ENCODE measurements around the gene LRMDA. TPM values are rescaled to one million over a fixed set of nuclear protein-coding genes. Genes with fewer than 3 reads are reported as not detected.

LRMDA gene
- total RNA-seq, 2 experiments from 2014 or later, result not detected

DNA sequence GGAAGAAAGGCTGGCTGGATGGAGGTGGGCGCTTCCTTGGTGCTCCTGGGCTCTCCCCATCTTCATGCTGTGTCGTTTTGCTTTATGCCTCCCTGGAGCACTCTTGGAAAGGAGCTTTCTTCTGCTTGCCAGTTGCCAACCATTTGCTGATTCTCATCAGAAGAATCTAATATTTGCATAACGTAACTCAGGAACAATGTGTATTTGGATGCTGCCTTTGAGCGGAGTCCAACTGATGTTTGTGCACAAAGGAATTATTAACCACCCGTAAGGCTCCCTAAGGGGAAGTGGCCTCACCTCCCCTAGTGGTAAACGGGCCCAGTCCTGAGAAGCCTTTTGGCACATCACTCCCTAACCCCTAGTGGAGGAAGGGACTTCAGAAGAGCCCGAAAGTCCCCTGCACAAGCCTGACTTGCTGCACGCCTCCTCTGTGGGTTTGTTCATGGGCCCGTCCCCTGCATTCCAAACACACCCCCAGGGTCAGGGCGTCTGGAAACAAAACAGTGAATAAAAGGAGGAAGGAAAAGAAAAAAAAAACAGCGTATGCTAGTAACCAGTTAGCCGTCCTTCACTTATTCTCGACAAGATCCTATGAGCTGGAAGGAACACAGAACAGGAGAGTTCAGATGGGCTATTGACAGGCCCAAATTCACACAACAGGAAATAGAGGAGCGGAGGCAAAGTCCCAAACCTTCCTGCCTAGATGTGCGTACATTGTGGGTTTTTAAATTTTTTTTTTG lies 602.2 kb downstream of the LRMDA start:
- Mint-ChIP-seq H3K27me3 (peaks cover 2% of the 10 kb centered on the region), H3K36me3 (no peaks in the 10 kb centered on the region), H3K27ac (no peak overlapping the region), H3K4me1 (no peaks in the 10 kb centered on the region), H3K4me3 (no peak overlapping the region), H3K9me3 (no peaks in the 10 kb centered on the region)
- ATAC-seq (ENCODE audit: low read depth) (no peak), DNase-seq (no peak)
- POLR2A ChIA-PET, result no interaction called here

DNA sequence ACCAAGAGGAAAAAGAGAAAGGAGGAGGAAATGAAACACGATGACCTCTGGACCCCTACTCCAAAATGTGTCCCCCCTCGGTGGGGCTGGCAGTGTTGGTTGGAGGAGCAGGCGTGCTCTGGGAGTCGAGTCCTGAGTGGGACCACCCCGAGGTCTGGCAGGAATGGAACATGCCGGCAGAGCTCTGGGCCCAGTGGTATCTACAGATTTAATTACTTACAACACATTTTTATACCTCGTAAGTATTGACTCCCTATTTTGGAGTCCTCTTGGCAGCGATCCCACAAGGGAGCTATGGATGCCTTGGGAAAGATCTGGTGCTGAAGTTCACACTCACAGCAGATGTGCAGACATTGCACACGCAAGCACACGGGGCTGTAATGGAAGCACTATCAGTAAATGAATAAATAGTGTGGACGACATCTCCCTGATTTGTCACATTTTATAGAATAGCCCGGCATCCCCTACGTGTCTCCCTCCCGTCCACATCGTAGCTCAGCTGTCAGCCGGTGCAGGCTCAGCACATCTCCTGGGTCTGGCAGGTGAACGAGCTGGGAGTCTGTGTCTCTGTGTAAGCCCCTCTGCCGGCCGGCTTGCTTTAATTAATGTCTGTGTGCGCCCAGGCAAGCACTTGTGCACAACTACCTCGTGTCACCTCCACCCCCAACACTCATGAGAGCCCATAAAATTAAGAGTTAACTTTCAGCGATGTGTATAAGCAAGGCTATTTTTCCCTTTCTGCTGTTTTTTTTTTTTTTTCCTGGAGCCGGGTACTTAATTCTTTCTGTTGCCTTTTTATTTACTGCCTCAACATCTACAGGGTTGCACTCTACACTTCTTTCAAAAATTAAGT lies 603.2 kb downstream of the LRMDA start:
- peaks cover 2% of the 10 kb centered on the region for H3K27me3 Mint-ChIP-seq
- H3K9me3 Mint-ChIP-seq, result peaks cover 1% of the 10 kb centered on the region
- no peak for DNase-seq
- no peak overlapping the region for H3K4me3 Mint-ChIP-seq
- no peak overlapping the region for H3K27ac Mint-ChIP-seq
- no peaks in the 10 kb centered on the region for H3K4me1 Mint-ChIP-seq
- POLR2A ChIA-PET, result no interaction called here
- ATAC-seq (ENCODE audit: low read depth), result no peak
- no peaks in the 10 kb centered on the region for H3K36me3 Mint-ChIP-seq

DNA sequence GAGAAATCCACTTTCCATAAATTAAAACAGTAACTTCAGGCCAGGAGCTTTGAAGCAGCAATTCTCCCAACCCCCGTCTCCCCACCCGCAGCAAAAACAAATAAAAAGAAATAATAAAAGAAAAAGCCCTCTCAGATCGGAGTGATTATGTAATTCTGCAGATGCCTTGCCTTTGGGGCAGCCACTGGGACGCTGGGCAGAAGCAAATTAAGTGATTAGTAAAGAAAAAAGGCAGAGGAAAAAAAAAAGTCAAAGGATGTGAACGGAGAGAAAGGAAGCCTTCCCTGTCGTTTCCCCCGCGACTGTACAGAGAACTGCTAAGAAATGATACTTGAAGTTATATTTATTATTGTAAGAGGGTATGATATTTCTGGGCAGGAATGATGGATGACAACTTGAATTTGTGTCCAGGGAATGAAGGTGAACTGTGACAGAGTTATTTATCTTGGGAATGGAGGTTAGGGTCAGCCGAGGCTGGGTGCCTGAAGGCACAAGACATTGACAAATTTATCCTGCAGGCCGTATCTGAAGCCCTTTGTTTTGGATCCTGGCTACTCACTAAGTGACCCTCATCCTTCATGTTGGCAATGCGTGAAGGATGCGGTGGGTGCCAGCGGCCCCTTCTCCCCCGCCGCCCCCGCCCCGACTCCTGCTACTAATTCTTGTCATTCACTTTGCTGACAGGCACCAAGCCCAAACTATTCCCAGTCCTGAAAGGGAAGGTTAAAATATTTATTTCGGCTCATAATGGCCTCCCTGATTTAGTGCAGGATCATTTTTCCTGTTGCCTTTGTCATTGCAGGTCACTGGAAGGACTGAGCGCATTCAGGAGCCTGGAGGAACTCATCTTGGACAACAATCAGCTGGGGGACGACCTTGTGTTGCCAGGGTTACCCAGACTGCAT lies 604.0 kb downstream of the LRMDA start:
- peaks cover 2% of the 10 kb centered on the region for H3K27me3 Mint-ChIP-seq
- ATAC-seq (ENCODE audit: low read depth) (no peak), DNase-seq (no peak)
- POLR2A ChIA-PET, result no interaction called here
- no peak overlapping the region for H3K27ac Mint-ChIP-seq
- H3K9me3 Mint-ChIP-seq, result peaks cover 1% of the 10 kb centered on the region
- H3K4me3 Mint-ChIP-seq, result no peak overlapping the region
- H3K36me3 Mint-ChIP-seq, result no peaks in the 10 kb centered on the region
- no peaks in the 10 kb centered on the region for H3K4me1 Mint-ChIP-seq

DNA sequence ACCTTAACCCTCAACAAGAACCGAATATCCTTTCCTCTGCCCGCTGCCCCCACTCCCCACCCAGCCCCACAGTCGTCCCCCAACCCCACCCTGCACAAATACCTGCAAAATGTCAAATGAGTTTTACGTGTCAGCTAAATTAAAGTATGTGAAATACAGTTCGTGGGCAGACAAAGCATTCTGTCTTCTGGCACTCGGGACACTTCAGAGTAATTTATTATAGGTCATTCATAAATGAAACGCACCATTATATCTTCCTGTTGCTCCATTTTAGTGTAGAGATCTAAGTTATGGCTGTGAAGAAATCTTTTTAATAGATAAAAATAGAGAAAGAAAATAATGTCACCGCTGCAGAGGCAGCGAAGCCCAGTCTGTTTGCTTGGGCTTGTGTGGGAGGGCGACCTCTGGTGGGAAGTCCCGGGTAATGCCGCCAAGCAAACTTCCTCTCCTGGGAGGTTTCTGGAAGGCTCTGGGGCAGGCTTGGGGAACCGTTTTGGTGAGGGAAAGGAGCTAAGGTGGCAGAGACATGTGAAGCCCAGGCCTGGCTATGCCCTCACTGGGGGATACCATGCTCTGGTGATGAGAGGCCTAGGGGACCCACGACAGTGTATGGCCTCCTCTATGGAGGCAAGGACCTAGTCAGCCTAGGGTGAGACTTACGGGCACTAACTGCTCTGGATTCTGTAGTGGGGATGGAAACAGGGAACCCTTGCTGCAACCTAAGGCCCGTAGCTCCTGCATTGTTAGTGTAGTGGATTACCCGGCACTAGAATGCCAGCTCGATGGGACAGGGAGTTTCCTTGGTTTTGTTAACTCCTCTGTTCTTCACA lies 604.9 kb downstream of the LRMDA start:
- no peak overlapping the region for H3K4me3 Mint-ChIP-seq
- H3K36me3 Mint-ChIP-seq, result no peaks in the 10 kb centered on the region
- peaks cover 2% of the 10 kb centered on the region for H3K27me3 Mint-ChIP-seq
- no peaks in the 10 kb centered on the region for H3K4me1 Mint-ChIP-seq
- DNase-seq (peak; percentile 56), ATAC-seq (ENCODE audit: low read depth) (peak; percentile 36)
- POLR2A ChIA-PET, result interaction anchor here (0.6 kb wide), 1 partner anchor 635 kb away, joined by 3 read pairs; no protein-coding TSS in a partner anchor
- no peak overlapping the region for H3K27ac Mint-ChIP-seq
- peaks cover 1% of the 10 kb centered on the region for H3K9me3 Mint-ChIP-seq

DNA sequence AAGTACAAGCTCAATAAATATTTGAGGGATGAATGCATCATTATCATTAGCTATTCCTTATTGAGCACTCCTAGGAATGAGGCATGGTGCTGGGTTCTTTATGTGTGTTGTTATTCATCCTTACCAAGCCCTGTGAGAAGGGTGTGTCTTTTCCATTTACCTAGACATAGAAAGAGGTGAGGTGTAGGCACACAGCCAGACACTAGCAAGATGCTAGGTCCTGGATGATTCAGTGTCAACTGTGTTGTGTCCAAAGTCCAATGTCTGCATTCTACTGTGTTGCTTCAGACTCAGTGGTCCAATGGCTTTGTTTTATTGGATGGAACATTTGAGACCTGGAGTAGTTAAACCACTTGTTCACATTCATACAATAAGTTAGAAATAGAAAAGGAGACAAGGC lies 605.5 kb downstream of the LRMDA start:
- ATAC-seq (ENCODE audit: low read depth) (no peak), DNase-seq (no peak)
- Mint-ChIP-seq H3K27ac (no peak overlapping the region), H3K4me3 (no peak overlapping the region), H3K36me3 (no peaks in the 10 kb centered on the region), H3K4me1 (no peaks in the 10 kb centered on the region), H3K9me3 (peaks cover 1% of the 10 kb centered on the region), H3K27me3 (peaks cover 2% of the 10 kb centered on the region)
- POLR2A ChIA-PET, result interaction anchor here (0.6 kb wide), 1 partner anchor 636 kb away, joined by 3 read pairs; no protein-coding TSS in a partner anchor

DNA sequence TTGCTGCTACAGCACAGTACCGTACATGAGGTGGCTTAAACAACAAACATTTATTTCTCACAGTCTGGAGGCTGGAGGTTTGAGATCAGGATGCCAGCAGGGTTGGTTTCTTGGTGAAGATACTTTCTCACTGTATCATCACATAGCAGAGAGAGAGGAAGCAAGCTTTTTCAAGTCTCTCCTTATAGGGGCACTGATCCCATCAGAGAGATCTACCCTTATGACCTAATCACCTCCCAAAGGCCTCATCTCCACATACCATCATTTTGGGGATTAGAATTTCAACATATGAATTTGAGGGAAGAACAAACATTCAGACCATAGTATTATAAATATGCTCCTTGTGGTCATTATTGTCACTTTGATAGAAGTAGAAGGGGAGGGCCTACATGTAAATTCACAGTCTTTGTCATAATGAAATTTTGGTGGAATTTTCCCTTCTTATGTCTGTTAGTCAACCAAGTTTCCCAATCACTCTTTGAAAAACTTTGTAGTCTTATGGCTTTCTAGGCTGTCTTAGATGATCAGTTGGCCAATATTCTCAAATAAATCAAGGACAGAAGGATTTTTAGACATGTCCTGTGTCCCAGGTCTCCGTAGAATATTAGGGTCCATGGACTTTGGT lies 606.2 kb downstream of the LRMDA start:
- POLR2A ChIA-PET, result no interaction called here

DNA sequence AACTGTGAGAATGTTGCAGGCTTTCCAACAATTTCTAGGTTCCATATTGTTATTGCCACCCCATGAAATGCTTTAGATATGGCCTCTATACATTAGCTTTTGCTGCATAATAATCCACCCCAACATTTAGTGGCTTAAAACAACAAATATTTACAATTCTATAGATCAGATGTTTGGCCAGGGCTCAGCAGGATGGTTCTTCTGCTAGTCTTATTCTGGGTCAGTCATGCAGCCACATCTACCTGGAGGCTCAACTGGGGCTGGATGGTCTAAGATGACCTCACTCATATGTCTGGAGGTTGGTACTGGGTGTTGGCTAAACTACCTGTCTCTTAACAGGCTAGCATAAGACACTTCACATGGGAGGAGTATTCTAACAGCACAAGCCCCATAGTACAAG lies 607.3 kb downstream of the LRMDA start:
- H3K4me3 Mint-ChIP-seq, result no peak overlapping the region
- H3K4me1 Mint-ChIP-seq, result no peaks in the 10 kb centered on the region

More for the DNA sequence above, 606.2 kb downstream of the LRMDA start:
- Mint-ChIP-seq H3K9me3 (peaks cover 1% of the 10 kb centered on the region), H3K4me1 (no peaks in the 10 kb centered on the region), H3K27me3 (peaks cover 2% of the 10 kb centered on the region), H3K36me3 (no peaks in the 10 kb centered on the region), H3K4me3 (no peak overlapping the region), H3K27ac (no peak overlapping the region)
- ATAC-seq (ENCODE audit: low read depth) (no peak), DNase-seq (no peak)

DNA sequence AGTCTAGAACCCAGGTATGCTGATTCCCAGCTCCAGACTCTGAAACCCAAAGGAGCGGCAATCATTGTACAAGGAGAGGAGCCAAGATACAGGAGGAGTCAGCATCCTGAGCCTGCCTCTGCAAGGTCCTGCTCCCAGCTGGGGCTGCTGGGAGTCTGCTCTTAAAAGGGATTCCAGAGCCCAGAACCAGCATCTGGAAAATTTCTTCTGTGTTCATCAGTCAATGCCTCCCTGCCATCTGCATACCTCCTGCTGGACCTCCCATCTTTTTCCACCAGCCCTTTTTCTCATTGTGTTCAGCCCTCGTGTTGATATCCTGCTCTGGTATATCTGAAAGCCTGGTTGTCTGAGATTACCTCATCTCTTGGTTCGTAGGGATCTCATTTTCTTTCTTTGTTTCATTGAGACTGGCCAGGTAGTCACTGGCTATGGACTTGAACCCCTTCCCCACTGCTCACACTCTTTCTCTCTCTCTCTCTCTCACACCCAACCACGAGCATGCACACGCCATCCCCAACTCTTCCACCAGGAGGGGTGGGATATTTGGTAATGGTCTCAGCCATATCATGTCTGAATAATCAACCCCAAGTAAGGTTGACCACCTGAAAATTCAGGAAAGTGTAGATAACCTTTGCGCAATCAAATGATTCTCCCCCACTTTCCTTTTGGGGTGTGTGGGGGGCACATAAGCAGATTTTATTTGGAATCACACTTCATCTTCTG lies 608.8 kb downstream of the LRMDA start:
- Mint-ChIP-seq H3K27ac (no peak overlapping the region), H3K27me3 (peaks cover 2% of the 10 kb centered on the region), H3K4me3 (no peak overlapping the region), H3K4me1 (no peaks in the 10 kb centered on the region), H3K36me3 (no peaks in the 10 kb centered on the region), H3K9me3 (peaks cover 1% of the 10 kb centered on the region)
- ATAC-seq (ENCODE audit: low read depth) (no peak), DNase-seq (no peak)
- POLR2A ChIA-PET, result no interaction called here

More for the DNA sequence above, 607.3 kb downstream of the LRMDA start:
- H3K36me3 Mint-ChIP-seq, result no peaks in the 10 kb centered on the region
- H3K27me3 Mint-ChIP-seq, result peaks cover 2% of the 10 kb centered on the region
- POLR2A ChIA-PET, result no interaction called here
- ATAC-seq (ENCODE audit: low read depth) (no peak), DNase-seq (no peak)
- H3K9me3 Mint-ChIP-seq, result peaks cover 1% of the 10 kb centered on the region
- no peak overlapping the region for H3K27ac Mint-ChIP-seq

DNA sequence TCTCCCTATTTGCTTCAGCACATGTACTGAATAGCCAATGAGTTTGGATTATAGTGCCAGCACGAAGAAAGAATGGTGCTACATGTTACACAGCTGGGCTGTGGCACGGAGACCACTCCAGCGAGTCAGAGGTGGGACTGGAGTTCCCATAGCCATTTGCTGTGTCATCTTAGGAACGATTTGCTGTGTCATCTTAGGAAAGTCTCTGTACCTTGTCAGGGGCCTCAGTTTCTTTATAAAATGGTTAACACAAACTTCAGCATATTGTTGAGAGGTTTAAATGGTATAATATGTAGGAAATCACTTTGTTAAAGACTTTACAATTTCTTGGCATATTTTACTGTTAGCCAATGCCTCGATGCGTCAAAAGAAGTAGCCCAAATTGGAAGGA lies 609.4 kb downstream of the LRMDA start:
- H3K27ac Mint-ChIP-seq, result no peak overlapping the region
- no peaks in the 10 kb centered on the region for H3K36me3 Mint-ChIP-seq
- H3K9me3 Mint-ChIP-seq, result peaks cover 1% of the 10 kb centered on the region
- peaks cover 2% of the 10 kb centered on the region for H3K27me3 Mint-ChIP-seq
- POLR2A ChIA-PET, result no interaction called here
- H3K4me3 Mint-ChIP-seq, result no peak overlapping the region
- ATAC-seq (ENCODE audit: low read depth), result no peak
- H3K4me1 Mint-ChIP-seq, result no peaks in the 10 kb centered on the region
- DNase-seq, result no peak

DNA sequence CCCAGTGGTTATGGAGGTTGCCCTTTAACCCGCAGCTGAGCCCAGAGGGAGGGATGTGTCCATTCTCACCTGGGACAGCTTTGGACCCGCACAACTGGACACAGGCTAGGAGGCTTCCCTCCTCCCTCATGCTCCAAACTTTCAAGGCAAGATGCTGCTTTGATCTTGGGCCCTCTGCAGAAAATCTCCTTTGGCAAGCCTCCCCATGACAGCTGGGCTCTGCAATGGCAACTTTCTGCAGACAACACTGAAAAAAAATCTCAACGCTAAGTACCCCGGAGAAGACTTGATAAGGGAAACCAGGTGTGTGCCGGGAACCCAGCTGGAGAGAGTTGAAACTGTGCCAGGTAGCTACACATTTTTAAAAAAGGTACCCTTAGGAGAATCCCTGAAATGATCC lies 610.1 kb downstream of the LRMDA start:
- Mint-ChIP-seq H3K27me3 (no peaks in the 10 kb centered on the region), H3K4me1 (no peaks in the 10 kb centered on the region), H3K36me3 (no peaks in the 10 kb centered on the region), H3K9me3 (peaks cover 1% of the 10 kb centered on the region), H3K27ac (no peak overlapping the region), H3K4me3 (no peak overlapping the region)
- ATAC-seq (ENCODE audit: low read depth), result no peak
- POLR2A ChIA-PET, result no interaction called here
- DNase-seq, result no peak

DNA sequence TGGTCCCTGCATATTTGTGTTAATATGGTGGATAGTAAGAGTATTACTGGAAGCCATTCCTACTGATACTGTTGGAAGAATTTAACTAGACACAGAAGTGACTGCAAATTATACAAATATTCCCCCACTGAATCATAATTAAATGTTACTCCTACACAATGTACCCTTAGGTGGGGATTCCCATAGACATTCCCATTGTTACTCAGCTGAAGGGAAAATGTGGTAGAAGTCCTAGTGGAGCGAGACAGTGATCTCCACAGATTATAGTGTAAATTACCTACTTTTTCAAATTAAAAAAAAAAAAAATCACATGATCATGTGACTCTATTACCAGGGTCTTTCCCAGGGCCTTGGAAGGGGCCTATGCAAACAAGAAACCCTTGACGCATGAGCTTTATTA lies 611.8 kb downstream of the LRMDA start:
- H3K36me3 Mint-ChIP-seq, result no peaks in the 10 kb centered on the region
- no peaks in the 10 kb centered on the region for H3K4me1 Mint-ChIP-seq
- no peak overlapping the region for H3K4me3 Mint-ChIP-seq
- H3K9me3 Mint-ChIP-seq, result peaks cover 1% of the 10 kb centered on the region
- DNase-seq (no peak), ATAC-seq (ENCODE audit: low read depth) (no peak)
- POLR2A ChIA-PET, result no interaction called here
- no peak overlapping the region for H3K27ac Mint-ChIP-seq
- no peaks in the 10 kb centered on the region for H3K27me3 Mint-ChIP-seq

DNA sequence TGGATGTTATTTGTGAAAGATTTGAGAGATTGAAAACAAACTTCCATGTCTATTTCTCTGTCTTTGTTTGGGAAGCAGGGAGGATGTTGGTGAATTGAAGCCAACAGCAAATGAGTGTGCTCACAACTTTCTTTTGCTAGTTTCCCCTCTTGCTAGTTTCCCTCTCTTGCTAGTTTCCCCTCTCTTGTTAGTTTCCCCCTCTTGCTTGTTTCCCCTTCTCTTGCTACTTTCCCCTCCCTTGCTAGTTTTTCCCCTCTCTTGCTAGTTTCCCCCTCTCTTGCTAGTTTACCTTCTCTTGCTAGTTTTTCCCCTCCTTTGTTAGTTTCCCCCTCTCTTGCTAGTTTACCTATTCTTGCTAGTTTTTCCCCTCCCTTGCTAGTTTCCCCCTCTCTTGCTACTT lies 613.3 kb downstream of the LRMDA start:
- Mint-ChIP-seq H3K36me3 (no peaks in the 10 kb centered on the region), H3K9me3 (no peaks in the 10 kb centered on the region), H3K27ac (no peak overlapping the region), H3K4me1 (no peaks in the 10 kb centered on the region), H3K4me3 (no peak overlapping the region), H3K27me3 (no peaks in the 10 kb centered on the region)
- DNase-seq (no peak), ATAC-seq (ENCODE audit: low read depth) (no peak)
- POLR2A ChIA-PET, result no interaction called here
